GM23248 (cell line): ENCODE data around the gene CR1L. TPM values are rescaled to one million over a fixed set of nuclear protein-coding genes. Genes with fewer than 3 reads are reported as not detected.
"Not testable (repeated sequence)": the region's sequence is repeated elsewhere in the genome, so short reads cannot be mapped to it uniquely, and the experiment has no call there.

Source experiments
- DNase-seq: peaks from one replicate; pipeline ENCODE4 v3.0.0-alpha.2; 2015
- H2AFZ ChIP-seq: fragments of 200-600 bp; sonication (generic); 2 replicates; pipeline ENCODE4 v1.6.1; 2016; ENCODE audit warnings: antibody characterized with exemption
- H3F3A ChIP-seq: fragments of 200-600 bp; sonication (generic); 2 replicates; pipeline ENCODE4 v1.6.1; 2016; ENCODE audit warnings: mild to moderate bottlenecking, antibody characterized with exemption, mixed run types; ENCODE audit not compliant: insufficient read depth
- H3K27ac ChIP-seq: fragments of 200-600 bp; sonication (generic); 2 replicates; pipeline ENCODE4 v1.5.1; 2016; ENCODE audit warnings: mild to moderate bottlenecking
- H3K27me3 ChIP-seq: fragments of 200-600 bp; sonication (generic); replicated peaks from 2 replicates; pipeline ENCODE4 v1.6.1; 2016; ENCODE audit warnings: mild to moderate bottlenecking; ENCODE audit not compliant: insufficient read depth
- H3K36me3 ChIP-seq: fragments of 200-600 bp; sonication (generic); 2 replicates; pipeline ENCODE4 v1.6.1; 2016; ENCODE audit warnings: low read depth, mild to moderate bottlenecking
- H3K4me1 ChIP-seq: fragments of 200-600 bp; sonication (generic); 2 replicates; pipeline ENCODE4 v1.6.1; 2016; ENCODE audit warnings: mild to moderate bottlenecking; ENCODE audit not compliant: insufficient read depth
- H3K4me2 ChIP-seq: fragments of 200-600 bp; sonication (generic); one replicate; pipeline ENCODE4 v1.6.1; 2016; ENCODE audit warnings: mild to moderate bottlenecking; ENCODE audit not compliant: unreplicated experiment
- H3K4me3 ChIP-seq: fragments of 200-600 bp; sonication (generic); 2 replicates; pipeline ENCODE4 v1.5.1; 2016; ENCODE audit warnings: mild to moderate bottlenecking
- H3K79me2 ChIP-seq: fragments of 200-600 bp; sonication (generic); 2 replicates; pipeline ENCODE4 v1.6.1; 2016; ENCODE audit warnings: mild to moderate bottlenecking; ENCODE audit not compliant: insufficient read depth
- H3K9ac ChIP-seq: fragments of 200-600 bp; sonication (generic); 2 replicates; pipeline ENCODE4 v1.6.1; 2016; ENCODE audit warnings: mild to moderate bottlenecking
- H3K9me2 ChIP-seq: fragments of 200-600 bp; sonication (generic); 2 replicates; pipeline ENCODE4 v1.6.1; 2016; ENCODE audit warnings: mixed run types, mild to moderate bottlenecking, moderate library complexity; ENCODE audit not compliant: insufficient read depth
- H3K9me3 ChIP-seq: fragments of 200-600 bp; sonication (generic); one replicate; pipeline ENCODE4 v1.6.1; 2017; ENCODE audit warnings: low read depth
- H4K20me1 ChIP-seq: fragments of 200-600 bp; sonication (generic); 2 replicates; pipeline ENCODE4 v1.6.0; 2016; ENCODE audit not compliant: insufficient read depth
- EZH2 ChIP-seq: fragments of 200-600 bp; sonication (generic); IDR thresholded peaks from 2 replicates; pipeline ENCODE4 v1.6.1; 2018; ENCODE audit warnings: antibody characterized with exemption, mild to moderate bottlenecking; ENCODE audit not compliant: insufficient read depth, poor library complexity, severe bottlenecking
- EZH2phosphoT487 ChIP-seq: fragments of 200-600 bp; sonication (generic); IDR thresholded peaks from 2 replicates; pipeline ENCODE4 v1.6.1; 2018; ENCODE audit warnings: antibody characterized with exemption, moderate library complexity, mild to moderate bottlenecking, low read depth; ENCODE audit not compliant: insufficient read depth
- WGBS, 2 experiments: methylation state at CpG; one replicate each; pipeline ENCODE4 v1.1.6; 2015 to 2017; ENCODE audit warnings: low lambda C conversion rate in 2 of 2, low coverage in 1 of 2; ENCODE audit errors: missing lambda C conversion rate in 2 of 2; 5-methylcytosine and 5-hydroxymethylcytosine counted together
- in situ Hi-C: fragments of 300-500 bp; cut with MboI; formaldehyde crosslinking; loops from 2 replicates; pipeline ENCODE4 v1.15.0; 2020
- polyA plus RNA-seq: library from polyadenylated mRNA; unstranded; fragments of >200 nt; fragmentation: Nextera tagmentation; extraction: Ambion mirVana; gene quantifications from 2 replicates; pipeline ENCODE4 v1.2.1, GENCODE V29; 2016
- total RNA-seq: library from RNA; depleted of rRNA; stranded (reverse); fragments of >200 nt; shearing (Covaris generic); gene quantifications from 2 replicates; pipeline ENCODE4 v1.2.3, GENCODE V29; 2014

The CR1L gene
- total and polyA plus RNA-seq, 2 experiments from 2014 or later = not detected

GRCh38 chr1:207713529-207713928, 68.6 kb downstream of the CR1L start:
- 75 to 88% methylated on average over 12 of the region's 12 CpGs for WGBS, 2 experiments
- H3K79me2 ChIP-seq = no peaks in the 10 kb centered on the region
- H2AFZ ChIP-seq = no peak overlapping the region
- in situ Hi-C loops = no loop called here
- no peaks in the 10 kb centered on the region for H3K9me2 ChIP-seq
- H3F3A ChIP-seq = no peaks in the 10 kb centered on the region
- no peaks in the 10 kb centered on the region for H3K27me3 ChIP-seq
- H3K36me3 ChIP-seq = no peaks in the 10 kb centered on the region
- no peak for TF ChIP-seq EZH2phosphoT487
- DNase-seq = no peak
- H3K9me3 ChIP-seq = no peaks in the 10 kb centered on the region
- H3K4me1 ChIP-seq = no peaks in the 10 kb centered on the region
- no peaks in the 10 kb centered on the region for H4K20me1 ChIP-seq
- no peak overlapping the region for H3K9ac ChIP-seq
- H3K4me2 ChIP-seq = no peak overlapping the region
- no peak overlapping the region for H3K27ac ChIP-seq
- H3K4me3 ChIP-seq = no peak overlapping the region

GRCh38 chr1:207719234-207719633, 74.3 kb downstream of the CR1L start:
- H3K9me3 ChIP-seq = no peaks in the 10 kb centered on the region
- no peak overlapping the region for H3K4me2 ChIP-seq
- TF ChIP-seq EZH2 = no peak
- no peak overlapping the region for H3K9ac ChIP-seq
- no peaks in the 10 kb centered on the region for H3K36me3 ChIP-seq
- H3K27ac ChIP-seq = no peak overlapping the region
- no peaks in the 10 kb centered on the region for H3K4me1 ChIP-seq
- H4K20me1 ChIP-seq = no peaks in the 10 kb centered on the region
- 49 to 63% methylated on average over 2 of the region's 2 CpGs for whole genome bisulfite sequencing, 2 experiments
- no peak overlapping the region for H2AFZ ChIP-seq
- in situ Hi-C loops = no loop called here
- no peaks in the 10 kb centered on the region for H3K79me2 ChIP-seq
- no peaks in the 10 kb centered on the region for H3K27me3 ChIP-seq
- no peak overlapping the region for H3K4me3 ChIP-seq
- DNase-seq = no peak
- no peaks in the 10 kb centered on the region for H3F3A ChIP-seq
- H3K9me2 ChIP-seq = no peaks in the 10 kb centered on the region

GRCh38 chr1:207728200-207728858, 83.4 kb downstream of the CR1L start:
- H2AFZ ChIP-seq, H3K9ac ChIP-seq, H3F3A ChIP-seq, H3K4me1 ChIP-seq, H3K9me3 ChIP-seq, H3K79me2 ChIP-seq, H3K27me3 ChIP-seq, H3K4me2 ChIP-seq, H3K9me2 ChIP-seq, H3K36me3 ChIP-seq, H3K27ac ChIP-seq, DNase-seq, H3K4me3 ChIP-seq, in situ Hi-C loops, H4K20me1 ChIP-seq: not testable (repeated sequence)
- WGBS, 2 experiments = 60 to 70% methylated on average over 4 of the region's 4 CpGs

- H3K9me3 ChIP-seq, H4K20me1 ChIP-seq, H3K4me2 ChIP-seq, H3K9me2 ChIP-seq, H3K79me2 ChIP-seq, H2AFZ ChIP-seq, H3K27me3 ChIP-seq, H3K4me1 ChIP-seq, DNase-seq, H3F3A ChIP-seq, H3K9ac ChIP-seq, H3K4me3 ChIP-seq, in situ Hi-C loops, H3K27ac ChIP-seq, H3K36me3 ChIP-seq: not testable (repeated sequence)
- WGBS, 2 experiments = 56 to 61% methylated on average over 8 of the region's 8 CpGs
Measured at GRCh38 chr1:207737503-207738157, 92.7 kb downstream of the CR1L start.

- H3K9me2 ChIP-seq, H3K9ac ChIP-seq, H3K4me2 ChIP-seq, H3K9me3 ChIP-seq, DNase-seq, H3K27me3 ChIP-seq, H3K36me3 ChIP-seq, H3K4me1 ChIP-seq, H3K4me3 ChIP-seq, H2AFZ ChIP-seq, H4K20me1 ChIP-seq, H3K27ac ChIP-seq, H3F3A ChIP-seq, H3K79me2 ChIP-seq, in situ Hi-C loops: not testable (repeated sequence)
- WGBS, 2 experiments = 10 to 13% methylated on average over 6 of the region's 6 CpGs
Measured at GRCh38 chr1:207738158-207738659, 93.3 kb downstream of the CR1L start.
